ENCODE measurements around the gene VCAN.

DNA sequence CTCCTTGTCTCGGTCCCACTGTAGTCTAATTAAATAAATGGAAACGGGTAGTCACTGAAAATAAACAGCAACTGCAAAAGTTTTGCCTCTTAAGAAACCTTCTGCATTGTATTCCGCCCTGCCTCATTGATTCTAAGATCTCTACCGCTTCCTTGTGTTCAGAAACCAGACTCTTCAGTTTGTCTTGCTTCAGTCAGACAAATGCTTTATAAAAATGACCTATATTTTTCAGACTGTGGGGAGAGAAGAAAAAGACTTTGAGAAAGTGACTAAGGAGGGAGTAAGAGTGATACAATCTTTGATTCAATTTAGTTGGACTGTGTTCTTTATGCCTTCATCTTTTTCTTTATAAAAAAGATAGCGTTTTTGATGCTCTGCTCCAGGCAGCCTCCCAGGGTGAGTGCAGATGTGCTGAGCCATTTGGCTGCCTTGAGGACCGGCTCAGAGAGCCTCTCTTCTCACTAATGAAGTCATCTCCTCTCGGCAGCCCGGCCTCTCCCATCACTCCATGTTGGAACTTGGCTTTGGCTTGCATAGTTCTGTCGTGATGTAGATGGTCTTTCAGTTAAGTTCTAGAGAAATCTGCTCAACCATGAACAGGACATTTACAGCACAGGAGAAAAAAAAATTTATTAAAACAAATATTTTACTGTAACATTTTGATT is 4.0 kb upstream of the VCAN start:
- TF ChIP-seq EZH2 (IDR thresholded peaks at IDR 0.05; ENCODE audit: insufficient read depth, poor library complexity, severe bottlenecking) (no peak), EZH2phosphoT487 (IDR thresholded peaks at IDR 0.05; ENCODE audit: insufficient read depth, low read depth) (no peak)
